ENCODE results near the gene ZNF385D. TPM values are rescaled to one million over a fixed set of nuclear protein-coding genes. Genes with fewer than 3 reads are reported as not detected.

The ZNF385D gene, protein sequence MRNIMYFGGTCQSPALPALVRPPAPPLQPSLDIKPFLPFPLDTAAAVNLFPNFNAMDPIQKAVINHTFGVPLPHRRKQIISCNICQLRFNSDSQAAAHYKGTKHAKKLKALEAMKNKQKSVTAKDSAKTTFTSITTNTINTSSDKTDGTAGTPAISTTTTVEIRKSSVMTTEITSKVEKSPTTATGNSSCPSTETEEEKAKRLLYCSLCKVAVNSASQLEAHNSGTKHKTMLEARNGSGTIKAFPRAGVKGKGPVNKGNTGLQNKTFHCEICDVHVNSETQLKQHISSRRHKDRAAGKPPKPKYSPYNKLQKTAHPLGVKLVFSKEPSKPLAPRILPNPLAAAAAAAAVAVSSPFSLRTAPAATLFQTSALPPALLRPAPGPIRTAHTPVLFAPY
- total RNA-seq: under 0.01 TPM in 1 of 2 replicates, not detected in the other

DNA sequence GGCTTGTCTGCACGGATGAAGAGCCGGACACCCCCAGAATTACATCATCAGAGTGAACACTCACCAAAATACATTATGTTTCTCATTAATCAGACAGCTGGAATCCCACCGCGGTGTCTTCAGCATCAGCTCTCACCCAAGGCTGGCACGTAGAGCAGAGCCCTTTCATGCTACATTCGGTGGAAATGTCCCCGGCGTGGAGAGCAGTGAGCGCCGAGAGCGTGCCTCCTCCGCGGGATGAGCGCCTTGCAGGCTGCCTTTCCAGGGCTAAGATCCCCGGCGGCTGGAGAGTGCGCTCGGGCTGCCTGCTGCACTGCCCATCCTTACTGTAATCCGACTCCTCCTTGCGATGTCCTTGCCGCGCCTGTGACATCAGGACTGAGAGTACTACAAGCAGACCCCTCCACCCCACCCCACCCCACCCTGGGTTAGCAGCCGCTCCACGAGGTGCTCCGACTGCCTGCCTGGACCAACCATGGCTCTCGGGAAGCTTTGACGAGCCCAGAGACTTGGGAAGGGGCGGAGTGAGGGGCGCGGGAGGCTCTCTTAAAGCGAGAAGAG lies at the start of gene ZNF385D:
TSS of gene ZNF385D (minus strand) at position 380 of the 561 bp plus-strand sequence. CDS start at position 86, 294 bp downstream.

